HG03045 (cell line): ENCODE data around the gene DARS2.
"Not testable (repeated sequence)": the region's sequence is repeated elsewhere in the genome, so short reads cannot be mapped to it uniquely, and the experiment has no call there.

Experiments used
- ATAC-seq: cut with Tn5 transposase; IDR thresholded peaks from one replicate; pipeline ENCODE4 v1.9.1; 2021; ENCODE audit warnings: mild to moderate bottlenecking, moderate library complexity; ENCODE audit not compliant: unreplicated experiment

Gene DARS2

GRCh38 chr1:173824315-173825081 is at the start of gene DARS2, which contains the start of gene CENPL:
Gene DARS2, plus strand, starts transcription at chr1:173824673. Its CDS starts 557 bp downstream, at chr1:173825230.
Gene CENPL, minus strand, starts transcription at chr1:173824883. Its CDS starts 13,584 bp downstream, at chr1:173811299.
- peak; percentile 82 for ATAC-seq

- no peak for ATAC-seq
Measured at GRCh38 chr1:173775578-173776226, 48.8 kb upstream of the DARS2 start.

GRCh38 chr1:173779936-173780335 is 44.5 kb upstream of the DARS2 start:
- ATAC-seq: no peak

- no peak for ATAC-seq
Measured at GRCh38 chr1:173784997-173785396, 39.5 kb upstream of the DARS2 start.

GRCh38 chr1:173789841-173790240 is 34.6 kb upstream of the DARS2 start:
- no peak for ATAC-seq

DNA sequence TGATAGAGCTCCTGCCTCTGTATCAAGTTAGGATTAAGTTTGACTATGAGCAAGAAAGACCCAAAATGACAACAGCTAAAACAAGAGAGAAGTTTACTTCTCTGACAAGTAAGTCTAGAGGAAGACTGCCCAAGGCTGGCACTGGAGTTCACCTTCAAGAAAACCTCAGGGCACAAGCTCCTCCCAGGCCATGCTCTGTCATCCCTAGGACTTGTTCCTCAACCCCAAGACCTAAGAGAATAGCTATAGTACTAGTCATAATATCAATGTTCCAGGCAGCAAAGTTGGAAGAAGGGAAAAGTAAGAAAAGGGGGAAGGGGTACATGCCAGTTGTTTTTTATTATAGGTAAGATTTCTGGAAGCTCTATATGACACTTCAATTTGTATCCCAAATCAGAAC is 26.4 kb upstream of the DARS2 start:
- ATAC-seq: no peak

DNA sequence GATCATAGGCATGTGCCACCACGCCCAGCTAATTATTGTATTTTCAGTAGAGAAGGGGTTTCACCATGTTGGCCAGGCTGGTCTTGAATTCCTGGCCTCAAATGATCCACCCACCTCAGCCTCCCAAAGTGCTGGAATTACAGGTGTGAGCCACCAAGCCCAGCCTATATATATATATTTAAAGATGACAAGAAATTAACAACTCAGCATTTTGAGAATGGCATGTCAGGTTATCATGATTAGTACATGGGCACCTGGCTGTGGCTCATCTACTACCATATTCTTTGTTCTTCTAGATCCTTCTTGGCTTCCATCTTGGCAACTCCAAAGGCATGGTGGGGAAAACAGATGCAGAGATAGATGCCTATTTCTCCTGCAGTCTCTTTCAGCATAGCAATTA is 24.5 kb upstream of the DARS2 start:
- not testable (repeated sequence) for ATAC-seq

GRCh38 chr1:173802961-173803360 is 21.5 kb upstream of the DARS2 start:
- no peak for ATAC-seq

DNA sequence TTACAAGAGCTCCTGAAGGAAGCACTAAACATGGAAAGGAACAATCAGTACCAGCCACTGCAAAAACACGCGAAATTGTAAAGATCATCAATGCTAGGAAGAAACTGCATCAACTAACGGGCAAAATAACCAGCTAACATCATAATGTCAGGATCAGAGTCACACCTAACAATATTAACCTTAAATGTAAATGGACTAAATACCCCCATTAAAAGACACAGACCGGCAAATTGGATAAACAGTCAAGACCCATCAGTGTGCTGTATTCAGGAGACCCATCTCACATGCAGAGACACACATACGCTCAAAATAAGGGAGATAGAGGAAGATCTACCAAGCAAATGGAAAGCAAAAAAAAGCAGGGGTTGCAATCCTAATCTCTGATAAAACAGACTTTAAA is 10.8 kb upstream of the DARS2 start:
- ATAC-seq: not testable (repeated sequence)

DNA sequence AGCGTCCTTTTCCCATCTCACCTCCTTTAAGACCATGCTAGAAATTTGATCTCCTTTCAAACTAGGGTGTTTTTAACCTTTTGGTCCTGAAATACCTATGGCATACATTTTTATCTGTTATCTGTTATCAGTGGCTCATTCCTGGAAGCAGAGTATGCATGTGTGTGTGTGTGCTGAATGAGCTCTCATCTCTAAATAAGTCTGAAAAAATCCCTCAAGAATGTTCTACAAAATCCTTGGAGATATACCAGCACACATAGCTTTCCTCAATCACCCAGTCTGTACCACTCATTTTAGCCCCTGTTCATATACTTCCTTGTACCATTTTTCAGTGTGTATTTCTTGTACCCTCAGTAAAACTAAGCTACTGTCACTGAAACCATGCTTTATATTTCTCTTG is 6.0 kb upstream of the DARS2 start:
- ATAC-seq: no peak

DNA sequence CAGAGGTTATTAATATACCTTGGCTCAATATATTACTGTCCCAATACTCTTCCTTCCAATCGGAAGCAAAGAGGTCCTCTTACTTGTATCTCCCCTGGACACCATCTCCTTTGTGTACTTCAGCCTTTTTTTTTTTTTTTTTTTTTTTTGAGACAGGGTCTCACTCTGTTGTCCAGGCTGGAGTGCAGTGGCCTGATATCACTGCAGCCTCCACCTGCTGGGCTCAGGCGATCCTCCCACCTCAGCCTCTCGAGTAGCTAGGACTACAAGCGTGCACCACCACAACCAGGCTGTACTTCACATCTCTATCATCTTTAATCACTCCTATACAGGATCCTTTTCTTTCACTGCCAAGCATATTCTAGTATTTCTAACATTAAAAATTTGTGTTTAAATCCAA is 2.8 kb upstream of the DARS2 start:
- no peak for ATAC-seq

GRCh38 chr1:173823781-173824314 is 625 bp upstream of the DARS2 start:
- peak; percentile 36 for ATAC-seq

DNA sequence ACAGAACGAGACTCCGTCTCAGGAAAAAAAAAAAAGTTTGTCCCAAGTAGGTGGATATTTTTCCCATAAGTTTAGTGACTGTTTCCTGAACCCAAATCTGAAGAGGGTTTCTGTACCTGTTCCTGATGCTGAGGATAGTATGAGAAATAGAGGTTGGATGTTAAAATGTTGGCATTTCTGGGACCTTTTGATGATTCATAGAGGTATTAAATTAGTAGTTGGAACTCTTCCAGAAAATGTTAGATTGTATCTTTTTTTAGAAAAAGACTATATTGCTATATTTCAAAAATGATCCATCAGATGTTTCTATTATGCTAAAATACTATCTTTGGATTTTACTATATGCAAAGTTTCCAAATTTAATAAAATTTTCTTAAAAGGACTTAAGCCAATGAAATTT is 3.1 kb downstream of the DARS2 start:
- no peak for ATAC-seq

DNA sequence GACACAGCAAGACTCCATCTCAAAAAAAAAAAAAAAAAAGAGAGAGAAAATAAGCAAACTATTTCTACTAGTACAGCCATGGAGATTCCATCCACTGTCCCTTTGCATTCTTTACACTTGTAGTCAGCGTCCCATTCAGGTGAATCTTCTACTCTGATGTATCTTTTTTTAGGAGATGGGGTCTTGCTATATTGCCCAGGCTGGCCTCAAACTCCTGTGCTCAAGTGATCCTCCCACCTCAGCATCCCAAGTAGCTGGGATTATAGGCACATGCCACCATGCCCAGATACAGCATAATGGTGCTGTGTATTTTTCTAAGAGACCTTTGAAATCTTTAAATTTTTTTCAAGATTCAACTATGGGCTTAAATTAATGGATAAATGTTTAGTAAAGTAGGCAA is 8.3 kb downstream of the DARS2 start:
- no peak for ATAC-seq

DNA sequence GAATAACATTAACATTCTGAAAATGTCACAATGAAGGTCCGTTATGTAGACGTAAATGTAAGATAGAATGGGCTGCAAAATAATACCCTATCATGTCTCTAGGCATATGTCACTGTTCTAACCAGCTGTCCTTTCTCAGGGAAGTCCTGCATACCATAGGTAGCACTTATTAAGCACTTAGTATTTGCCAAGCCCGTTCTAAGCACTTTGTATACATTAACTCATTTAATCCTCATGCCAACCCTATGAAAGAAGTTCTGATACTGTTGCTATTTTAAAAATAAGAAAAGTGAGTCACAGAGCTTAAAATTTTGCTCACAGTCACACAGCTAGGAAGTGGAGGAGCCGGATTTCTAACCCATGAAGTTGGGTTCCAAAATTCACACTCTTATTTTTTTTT is 27.6 kb downstream of the DARS2 start:
- ATAC-seq: no peak

GRCh38 chr1:173853074-173853473 is 28.6 kb downstream of the DARS2 start:
- no peak for ATAC-seq

- ATAC-seq: no peak
Measured at GRCh38 chr1:173856014-173856413, 31.5 kb downstream of the DARS2 start.

GRCh38 chr1:173856903-173857302 is 32.4 kb downstream of the DARS2 start:
- ATAC-seq: no peak

GRCh38 chr1:173857363-173857917 is 33.0 kb downstream of the DARS2 start:
- ATAC-seq: no peak

DNA sequence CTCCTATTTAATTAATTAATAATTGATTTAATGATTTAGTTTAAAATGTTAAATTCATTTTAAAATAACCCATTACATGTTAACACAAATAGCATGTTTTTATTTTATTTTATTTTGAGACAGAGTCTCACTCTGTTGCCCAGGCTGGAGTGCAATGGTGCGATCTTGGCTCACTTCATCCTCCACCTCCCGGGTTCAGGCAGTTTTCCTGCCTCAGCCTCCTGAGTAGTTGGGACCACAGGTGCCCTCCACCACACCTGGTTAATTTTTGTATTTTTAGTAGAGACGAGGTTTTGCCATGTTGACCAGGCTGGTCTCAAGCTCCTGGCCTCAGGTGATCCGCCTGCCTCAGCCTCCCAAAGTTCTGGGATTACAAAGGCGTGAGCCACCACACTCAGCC is 35.1 kb downstream of the DARS2 start:
- not testable (repeated sequence) for ATAC-seq

DNA sequence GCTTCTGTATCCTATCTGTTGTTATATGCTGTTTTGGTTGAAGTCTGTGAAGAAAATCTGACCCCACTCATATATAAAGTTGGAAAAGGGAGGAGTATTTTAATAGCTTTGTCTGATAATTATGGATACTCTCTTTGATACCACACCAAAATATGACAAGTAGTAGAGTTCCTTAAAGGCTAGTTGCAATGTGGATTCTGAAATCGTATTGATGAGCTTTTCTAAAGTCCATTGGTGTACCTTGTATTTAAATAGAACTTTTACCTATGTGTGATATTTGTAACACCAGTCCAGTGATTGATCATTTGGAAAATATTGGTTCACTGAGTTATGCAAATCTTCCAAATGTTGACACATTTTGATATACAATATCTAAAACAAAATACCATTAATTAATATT is 35.6 kb downstream of the DARS2 start:
- ATAC-seq: no peak

DNA sequence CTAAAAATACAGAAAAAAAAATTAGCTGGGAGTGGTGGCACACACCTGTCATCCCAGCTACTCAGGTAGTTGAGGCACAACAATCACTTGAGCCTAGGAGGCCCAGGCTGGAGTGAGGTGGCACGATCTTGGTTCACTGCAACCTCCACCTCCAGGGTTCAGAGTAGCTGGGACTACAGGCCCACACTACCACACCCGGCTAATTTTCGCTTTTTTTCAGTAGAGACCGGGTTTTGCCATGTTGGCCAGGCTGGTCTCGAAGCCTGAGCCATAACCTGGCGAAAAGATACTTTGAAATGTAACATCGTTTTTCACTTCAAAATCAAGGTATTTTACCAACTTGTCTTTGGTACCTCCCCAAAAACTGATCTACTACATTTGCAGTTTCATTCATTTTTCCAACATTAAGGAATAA is 37.3 kb downstream of the DARS2 start:
- no peak for ATAC-seq
